Spleen (tissue), 11 donors: ENCODE measurements around the gene TMEM205. TPM values are rescaled to one million over a fixed set of nuclear protein-coding genes. Genes with fewer than 3 reads are reported as not detected.
A peak's percentile ranks its signal among the peaks of the same experiment; 100 is the strongest.

Experiments
- DNase-seq: peaks from one replicate; pipeline ENCODE4 v3.0.0-alpha.2; 2020
- H3K27ac ChIP-seq, 8 donors: fragments of 200-600 bp; sonication (generic) in 7 of 8; 1 replicate in 4 of 8; 2 replicates in 4 of 8; pipeline versions ENCODE4 v1.5.0 to v1.8.0; 2016 to 2021; ENCODE audit warnings: inconsistent platforms in 4 of 8, mild to moderate bottlenecking in 4 of 8, moderate library complexity in 1 of 8
- H3K27me3 ChIP-seq, 7 donors: fragments of 200-600 bp; sonication (generic) in 6 of 7; replicated peaks in 1 of 7; 1 replicate in 4 of 7; 2 replicates in 3 of 7; pipeline versions ENCODE4 v1.5.0 to v1.8.0; 2016 to 2021; ENCODE audit warnings: inconsistent platforms in 3 of 7, mild to moderate bottlenecking in 1 of 7
- H3K36me3 ChIP-seq, 6 donors: fragments of 200-600 bp; sonication (generic) in 5 of 6; 1 replicate in 4 of 6; 2 replicates in 2 of 6; pipeline versions ENCODE4 v1.5.0 to v1.8.0; 2016 to 2021; ENCODE audit warnings: inconsistent platforms in 2 of 6
- H3K4me1 ChIP-seq, 6 donors: fragments of 200-600 bp; sonication (generic) in 5 of 6; 1 replicate in 3 of 6; 2 replicates in 3 of 6; pipeline versions ENCODE4 v1.5.0 to v1.8.0; 2016 to 2021; ENCODE audit warnings: inconsistent platforms in 3 of 6
- H3K4me3 ChIP-seq, 8 donors: fragments of 200-600 bp; sonication (generic) in 7 of 8; 1 replicate in 4 of 8; 2 replicates in 4 of 8; pipeline versions ENCODE4 v1.5.0 to v1.8.0; 2016 to 2021; ENCODE audit warnings: inconsistent platforms in 4 of 8, mild to moderate bottlenecking in 4 of 8, moderate library complexity in 2 of 8
- H3K9me3 ChIP-seq, 8 donors: fragments of 200-600 bp; sonication (generic) in 7 of 8; 1 replicate in 4 of 8; 2 replicates in 4 of 8; pipeline versions ENCODE4 v1.5.0 to v1.8.0; 2016 to 2021; ENCODE audit warnings: inconsistent platforms in 4 of 8
- POLR2A ChIP-seq, 3 donors: fragments of 450-650 bp; IDR thresholded peaks; one replicate each; pipeline ENCODE4 v1.5.1; 2017; ENCODE audit warnings: antibody characterized with exemption in 3 of 3, mild to moderate bottlenecking in 1 of 3
- POLR2AphosphoS5 ChIP-seq, 3 donors: sonication (generic); formaldehyde crosslinking; IDR thresholded peaks; one replicate each; pipeline ENCODE4 v1.5.1; 2017; ENCODE audit warnings: antibody characterized with exemption in 3 of 3
- WGBS, 5 donors: extraction: QIAGEN DNeasy Blood & Tissue Kit in 3 of 5; methylation state at CpG; one replicate each; pipeline versions ENCODE4 v1.1.5 to v1.1.7; 2013 to 2018; 5-methylcytosine and 5-hydroxymethylcytosine counted together
- intact Hi-C: fragments of 100-400 bp; cut with DNase I; formaldehyde crosslinking; loops from one replicate; pipeline ENCODE4 v1.15.0; 2023; ENCODE audit warnings: low total_unique reads
- polyA plus RNA-seq, 3 donors: library from polyadenylated mRNA; stranded (reverse); fragments of 200-250 nt; gene quantifications; one replicate each; pipeline ENCODE4 v1.2.1, GENCODE V29; 2013
- total RNA-seq, 7 donors: library from RNA; depleted of rRNA in 3 of 7; stranded (reverse); fragments of >200 nt in 3 of 7; fragmentation: NEBNext Ultra II Directional in 4 of 7; extraction: Animal tissue kit (Norgen Biotek cat#: 25700) in 4 of 7; gene quantifications; one replicate each; pipeline versions ENCODE4 v1.1.0 to v1.2.1, GENCODE V29; 2016 to 2021
- TF ChIP-seq, protein P1 (sequence below), 11 experiments: fragments of 200-600 bp in 7 of 11; fragments of 450-650 bp in 4 of 11; sonication (generic) in 4 of 11; IDR thresholded peaks in 8 of 11; conservative IDR thresholded peaks in 3 of 11; 1 replicate in 7 of 11; 2 replicates in 4 of 11; pipeline versions ENCODE4 v1.4.0 to v1.8.0; 2016 to 2021; ENCODE audit warnings: antibody characterized with exemption in 11 of 11, inconsistent platforms in 4 of 11, mild to moderate bottlenecking in 1 of 11
- donor health status: healthy with polysubstance abuse.
- donor health status: DM: no; HTN: no; CAD: no; lungs with moderate emphysema.
- donor health status: DM: no; HTN: no; CAD: no.
- donor health status: Bipolar disorder and iron deficiency.
- donor health status: healthy.
- donor health status: DM: no; HTN: no; CAD: no.
- donor health status: DM: yes; HTN: yes; CAD: no.

The TMEM205 gene
- total and polyA plus RNA-seq, 10 donors = 44.1 to 143 (median 69.6) TPM

DNA sequence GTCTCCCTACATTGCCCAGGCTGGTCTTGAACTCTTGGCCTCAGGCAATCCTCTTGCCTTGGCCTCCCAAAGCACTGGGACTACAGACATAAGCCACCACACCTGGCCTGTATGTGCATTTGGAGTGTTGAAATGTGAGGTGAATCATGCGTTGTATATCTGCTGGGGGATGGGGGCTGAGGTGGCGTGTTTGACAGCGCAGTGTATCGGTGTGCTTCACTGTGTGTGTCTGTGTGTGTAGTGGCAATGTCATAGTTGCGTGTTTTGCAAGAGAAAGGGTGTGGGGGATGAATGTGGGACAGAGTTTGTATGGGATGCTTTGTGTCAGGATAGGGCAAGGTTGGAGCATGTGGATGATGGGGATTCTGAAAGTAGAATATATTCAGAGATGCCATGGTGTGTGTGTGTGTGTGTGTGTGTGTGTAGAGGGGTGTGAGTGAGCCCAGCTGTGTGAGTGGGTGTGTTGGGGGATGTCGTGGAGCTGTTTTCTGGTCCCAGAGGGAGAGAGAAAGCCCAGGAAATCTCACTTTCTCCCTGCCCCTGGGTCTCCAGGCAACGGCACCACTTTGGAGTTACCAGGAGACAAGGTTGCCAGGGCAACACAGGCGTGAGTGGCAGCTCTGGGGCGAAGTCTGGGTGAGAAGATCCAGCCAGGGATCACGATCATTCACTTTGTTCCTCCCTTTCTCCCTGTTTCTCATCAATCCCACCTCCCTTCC, 27.3 kb upstream of the TMEM205 start:
- 53 to 59% (median 56%) methylated on average over 10 of the region's 10 CpGs for WGBS, 5 donors
- Histone ChIP-seq H3K36me3 (peaks cover 0 to 40% (median 5%) of the 10 kb centered on the region in 6 donors), H3K27ac (peak overlapping the region in 3 of 8 donors; percentile 95 to 97 (median 95)), H3K4me3 (peak overlapping the region in 3 of 8 donors; percentile 57 to 72 (median 62)), H3K9me3 (no peaks in the 10 kb centered on the region), H3K27me3 (no peaks in the 10 kb centered on the region), H3K4me1 (peaks cover 31 to 48% (median 38%) of the 10 kb centered on the region in 6 donors)
- intact Hi-C loops = no loop called here
- DNase-seq = no peak
- TF ChIP-seq, protein P1, sequence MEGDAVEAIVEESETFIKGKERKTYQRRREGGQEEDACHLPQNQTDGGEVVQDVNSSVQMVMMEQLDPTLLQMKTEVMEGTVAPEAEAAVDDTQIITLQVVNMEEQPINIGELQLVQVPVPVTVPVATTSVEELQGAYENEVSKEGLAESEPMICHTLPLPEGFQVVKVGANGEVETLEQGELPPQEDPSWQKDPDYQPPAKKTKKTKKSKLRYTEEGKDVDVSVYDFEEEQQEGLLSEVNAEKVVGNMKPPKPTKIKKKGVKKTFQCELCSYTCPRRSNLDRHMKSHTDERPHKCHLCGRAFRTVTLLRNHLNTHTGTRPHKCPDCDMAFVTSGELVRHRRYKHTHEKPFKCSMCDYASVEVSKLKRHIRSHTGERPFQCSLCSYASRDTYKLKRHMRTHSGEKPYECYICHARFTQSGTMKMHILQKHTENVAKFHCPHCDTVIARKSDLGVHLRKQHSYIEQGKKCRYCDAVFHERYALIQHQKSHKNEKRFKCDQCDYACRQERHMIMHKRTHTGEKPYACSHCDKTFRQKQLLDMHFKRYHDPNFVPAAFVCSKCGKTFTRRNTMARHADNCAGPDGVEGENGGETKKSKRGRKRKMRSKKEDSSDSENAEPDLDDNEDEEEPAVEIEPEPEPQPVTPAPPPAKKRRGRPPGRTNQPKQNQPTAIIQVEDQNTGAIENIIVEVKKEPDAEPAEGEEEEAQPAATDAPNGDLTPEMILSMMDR (IDR thresholded peaks at IDR 0.05 in 8 of 11, conservative IDR thresholded peaks at IDR 0.05 in 3 of 11) = no peak
- TF ChIP-seq POLR2A (IDR thresholded peaks at IDR 0.05) (no peak), POLR2AphosphoS5 (IDR thresholded peaks at IDR 0.05) (no peak)

DNA sequence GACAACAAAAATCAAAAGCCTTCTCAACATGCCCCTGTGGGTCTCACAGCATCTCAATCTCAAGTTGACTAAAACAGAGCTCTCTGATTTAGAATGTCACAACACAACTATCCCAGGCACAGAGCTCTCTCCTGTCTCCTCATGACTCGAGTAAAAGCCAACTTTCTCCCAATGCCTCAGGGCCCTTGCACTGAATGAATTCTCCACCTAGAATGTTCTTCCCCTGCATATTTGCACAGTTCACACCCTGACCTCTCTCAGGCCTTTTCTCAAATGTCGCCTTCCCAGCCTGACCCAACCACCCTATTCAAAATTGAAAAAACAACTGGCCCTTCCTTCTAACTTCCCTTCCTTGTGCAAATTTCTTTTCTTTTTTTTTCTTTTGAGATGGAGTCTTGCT, 24.7 kb upstream of the TMEM205 start:
- Histone ChIP-seq H3K27me3 (no peaks in the 10 kb centered on the region), H3K4me1 (peaks cover 8 to 22% (median 12%) of the 10 kb centered on the region in 6 donors), H3K9me3 (no peaks in the 10 kb centered on the region), H3K4me3 (no peak overlapping the region), H3K36me3 (peaks cover 0 to 58% (median 8%) of the 10 kb centered on the region in 6 donors), H3K27ac (no peak overlapping the region)
- intact Hi-C loops = no loop called here
- no peak for DNase-seq
- 86 to 94% (median 92%) methylated on average over 2 of the region's 2 CpGs for WGBS, 5 donors
- TF ChIP-seq POLR2AphosphoS5 (IDR thresholded peaks at IDR 0.05) (no peak), POLR2A (IDR thresholded peaks at IDR 0.05) (no peak)
- TF ChIP-seq, protein P1 (IDR thresholded peaks at IDR 0.05 in 8 of 11, conservative IDR thresholded peaks at IDR 0.05 in 3 of 11) = no peak

DNA sequence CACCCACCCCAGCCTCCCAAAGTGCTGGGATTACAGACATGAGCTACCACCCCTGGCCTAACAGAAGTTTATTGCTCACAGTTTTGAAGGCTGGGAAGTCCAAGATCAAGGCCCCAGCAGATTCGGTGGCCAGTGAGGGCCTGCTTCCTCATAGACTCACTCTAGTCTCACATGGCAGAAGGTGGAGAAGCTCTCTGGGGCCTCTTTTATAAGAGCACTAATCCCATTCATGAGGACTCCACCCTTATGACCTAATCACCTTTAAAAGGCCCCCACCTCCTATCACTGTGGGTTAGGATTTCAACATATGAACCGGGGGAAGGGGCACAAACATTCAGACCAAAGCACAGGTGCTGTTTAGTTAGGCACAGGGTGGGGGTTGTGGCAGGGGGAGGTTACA, 21.5 kb upstream of the TMEM205 start:
- Histone ChIP-seq H3K36me3 (peaks cover 0 to 90% (median 21%) of the 10 kb centered on the region in 6 donors), H3K4me3 (no peak overlapping the region), H3K27me3 (no peaks in the 10 kb centered on the region), H3K9me3 (no peaks in the 10 kb centered on the region), H3K4me1 (peaks cover 0 to 4% (median under 1%) of the 10 kb centered on the region in 6 donors), H3K27ac (no peak overlapping the region)
- intact Hi-C loops = no loop called here
- 70 to 89% (median 75%) methylated on average over 2 of the region's 2 CpGs for WGBS, 5 donors
- no peak for DNase-seq
- TF ChIP-seq POLR2A (IDR thresholded peaks at IDR 0.05) (no peak), POLR2AphosphoS5 (IDR thresholded peaks at IDR 0.05) (no peak)
- TF ChIP-seq, protein P1 (IDR thresholded peaks at IDR 0.05 in 8 of 11, conservative IDR thresholded peaks at IDR 0.05 in 3 of 11) = no peak

DNA sequence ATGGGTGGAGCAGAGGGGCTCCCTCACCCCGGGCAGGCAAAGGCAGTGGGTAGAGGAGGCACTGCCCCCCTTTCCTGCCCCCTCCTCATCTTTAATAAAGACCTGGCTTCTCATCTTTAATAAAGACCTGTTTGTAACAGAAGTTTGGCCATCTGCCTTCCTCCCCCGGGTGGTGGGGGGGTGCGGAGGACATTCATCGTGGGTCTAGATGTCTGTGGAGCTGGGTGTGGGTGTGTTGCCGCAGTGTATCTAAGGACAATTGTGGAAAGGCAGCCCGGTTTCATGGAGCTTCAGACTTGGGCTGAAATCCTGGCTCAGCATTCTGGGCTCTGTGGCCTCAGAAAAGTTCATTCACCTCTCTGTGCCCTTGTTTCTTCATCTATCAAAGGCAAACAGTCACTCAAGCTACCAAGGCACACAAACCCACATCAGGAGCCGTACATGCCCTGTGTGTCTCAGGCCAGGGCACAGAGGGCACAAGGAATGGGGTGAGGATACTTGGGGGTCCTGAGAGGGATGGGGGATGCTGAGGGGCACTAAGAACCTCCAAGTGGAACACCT, 19.6 kb upstream of the TMEM205 start:
- Histone ChIP-seq H3K9me3 (no peaks in the 10 kb centered on the region), H3K27me3 (no peaks in the 10 kb centered on the region), H3K36me3 (peaks cover 0 to 100% (median 25%) of the 10 kb centered on the region in 6 donors), H3K27ac (no peak overlapping the region), H3K4me3 (no peak overlapping the region), H3K4me1 (peaks cover 0 to 18% (median 5%) of the 10 kb centered on the region in 6 donors)
- TF ChIP-seq POLR2AphosphoS5 (IDR thresholded peaks at IDR 0.05) = no peak
- TF ChIP-seq POLR2A (IDR thresholded peaks at IDR 0.05) = no peak
- TF ChIP-seq, protein P1 (IDR thresholded peaks at IDR 0.05 in 8 of 11, conservative IDR thresholded peaks at IDR 0.05 in 3 of 11) = no peak
- DNase-seq = no peak
- intact Hi-C loops = no loop called here
- 73 to 91% (median 85%) methylated on average over 6 to 7 of the region's 7 CpGs for WGBS, 5 donors
